Activated T-helper 9 cell treated with anti-CD3 and anti-CD28 coated beads, Interleukin-2, amount 50 U/mL, for 16 hours (primary cell): ENCODE data around the gene FBXO24.

Source experiments
- DNase-seq: peaks from one replicate; pipeline ENCODE4 v3.0.0-alpha.2; 2020; ENCODE audit warnings: low read depth

Gene FBXO24

DNA sequence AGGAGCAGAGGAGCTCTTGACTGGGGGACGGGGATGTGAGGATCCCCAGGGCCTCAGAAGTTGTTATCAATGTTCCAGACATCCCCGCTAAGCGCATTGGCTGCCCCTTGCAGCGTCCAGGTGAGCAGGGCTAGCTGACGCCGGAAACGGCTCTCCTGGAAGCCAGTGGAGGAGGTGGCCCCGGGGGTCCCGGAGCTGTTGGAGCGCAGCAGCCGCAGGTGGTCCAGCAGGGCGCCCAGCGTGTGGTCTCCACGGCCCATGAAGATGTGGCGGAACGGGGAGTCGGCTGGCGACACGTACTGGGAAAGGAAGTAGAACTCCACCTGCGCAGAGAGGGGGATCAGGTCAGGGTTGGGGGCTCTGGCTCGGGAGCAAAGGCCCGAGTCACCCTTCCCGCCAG, 34.7 kb downstream of the FBXO24 start:
- DNase-seq, result no peak

DNA sequence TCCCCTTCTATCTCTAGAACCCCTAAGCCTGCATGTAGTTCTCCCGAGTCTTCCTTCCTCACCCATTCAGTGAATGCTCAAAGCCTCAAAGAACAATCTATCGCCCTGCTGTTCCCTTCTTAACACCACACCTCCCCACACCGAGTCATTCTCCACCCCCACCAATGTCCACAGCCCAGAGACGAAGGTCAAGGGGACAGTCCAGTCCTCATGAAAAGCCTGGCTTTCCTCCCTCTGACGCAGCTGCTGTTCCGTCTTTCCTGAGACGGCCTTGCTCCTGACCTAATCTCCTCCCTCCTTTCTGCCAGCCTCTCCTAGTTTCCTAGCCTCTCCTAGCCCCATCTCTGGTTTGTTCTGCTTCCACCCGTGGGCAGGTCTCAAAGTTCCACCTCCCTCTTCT, 35.4 kb downstream of the FBXO24 start:
- no peak for DNase-seq

DNA sequence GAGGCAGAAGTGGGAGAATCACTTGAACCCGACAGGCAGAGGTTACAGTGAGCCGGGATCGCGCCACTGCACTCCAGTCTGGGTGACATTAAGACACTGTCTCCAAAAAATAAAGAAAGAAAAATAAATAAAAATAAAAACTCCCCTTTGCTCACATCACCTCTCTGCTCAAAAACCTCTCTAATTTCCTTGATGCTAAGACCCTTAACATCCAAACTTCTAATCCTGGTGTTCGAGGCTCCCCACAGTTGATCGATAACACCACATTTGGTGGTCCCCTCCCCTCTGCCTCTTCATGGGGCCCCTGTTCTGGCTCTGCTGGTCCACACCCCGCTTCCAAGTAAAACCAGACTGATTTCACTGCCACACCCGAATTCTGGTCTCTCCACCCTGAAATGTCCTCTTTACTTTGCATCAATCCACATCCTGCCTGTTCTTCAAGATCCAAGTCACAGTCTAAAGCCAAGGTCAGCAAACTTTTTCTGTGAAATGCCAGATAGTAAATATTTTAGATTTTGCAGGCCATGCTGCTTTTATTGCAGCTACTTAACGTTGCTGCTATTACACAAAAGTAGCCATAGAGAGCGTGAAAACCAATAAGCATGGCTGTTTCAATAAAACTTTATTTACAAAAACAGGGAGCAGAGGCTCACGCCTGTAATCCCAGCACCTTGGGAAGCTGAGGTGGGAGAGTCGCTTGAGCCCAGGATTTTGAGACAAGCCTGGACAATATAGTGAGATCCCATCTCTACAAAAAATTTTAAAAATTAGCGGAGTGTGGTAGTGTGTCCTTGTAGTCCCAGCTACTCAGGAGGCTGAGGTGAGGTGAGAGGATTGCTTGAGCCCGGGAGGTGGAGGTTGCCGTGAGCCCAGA, 38.1 kb downstream of the FBXO24 start:
- DNase-seq, result no peak

DNA sequence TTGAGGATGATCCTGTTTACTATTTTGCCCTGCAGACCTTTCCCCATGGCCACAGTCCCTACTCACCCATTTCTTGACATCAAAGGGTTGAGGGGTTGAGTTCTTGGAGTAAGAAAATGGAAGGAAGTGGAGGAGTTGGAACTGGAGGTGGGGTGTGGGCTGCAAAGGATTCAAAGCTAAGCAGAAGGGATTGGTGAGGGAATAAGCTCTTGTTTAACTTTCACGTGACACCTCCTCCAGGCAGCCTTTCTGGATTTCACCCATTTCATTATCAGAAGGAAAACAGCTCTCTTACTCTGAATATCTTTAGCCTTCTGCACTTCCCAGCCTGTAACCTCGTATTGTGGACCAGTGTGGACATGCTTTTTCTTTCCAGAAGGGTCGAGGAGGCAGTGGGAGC, 39.9 kb downstream of the FBXO24 start:
- DNase-seq, result no peak

DNA sequence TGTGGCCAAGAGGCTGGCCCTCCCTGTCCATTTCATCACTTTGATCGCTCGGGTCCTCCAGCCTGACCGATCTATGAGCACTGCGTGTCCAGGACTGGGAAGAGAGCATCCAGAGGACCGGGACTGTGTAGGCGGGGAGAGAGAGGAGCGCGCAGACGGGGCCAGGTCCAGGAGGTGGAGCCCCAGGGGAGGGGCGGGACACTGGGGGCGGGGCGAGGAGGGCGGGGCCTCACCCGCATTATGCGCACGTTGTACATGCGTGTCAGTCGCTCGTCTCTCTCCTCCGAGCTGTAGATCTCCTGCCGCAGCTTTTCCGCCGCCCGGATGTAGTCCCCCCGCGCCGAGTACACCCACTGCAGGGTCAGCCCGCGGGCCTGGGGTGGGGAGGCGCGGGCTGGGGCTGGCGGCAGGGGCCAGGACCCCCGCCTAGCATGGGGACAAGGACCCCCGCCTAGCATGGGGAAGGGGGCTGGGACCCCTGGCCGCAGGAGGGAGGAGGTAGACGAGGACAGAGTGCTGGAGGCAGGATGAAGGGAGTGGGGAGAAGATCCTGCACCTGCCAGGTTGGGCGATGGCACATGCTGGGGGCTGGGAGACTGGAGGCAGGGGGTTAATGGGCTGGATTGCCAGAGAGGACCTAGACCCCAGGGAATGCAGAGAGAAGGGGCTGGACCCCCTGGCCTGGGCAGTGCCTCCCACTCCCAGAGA, 40.6 kb downstream of the FBXO24 start:
- DNase-seq, result peak; percentile 83

DNA sequence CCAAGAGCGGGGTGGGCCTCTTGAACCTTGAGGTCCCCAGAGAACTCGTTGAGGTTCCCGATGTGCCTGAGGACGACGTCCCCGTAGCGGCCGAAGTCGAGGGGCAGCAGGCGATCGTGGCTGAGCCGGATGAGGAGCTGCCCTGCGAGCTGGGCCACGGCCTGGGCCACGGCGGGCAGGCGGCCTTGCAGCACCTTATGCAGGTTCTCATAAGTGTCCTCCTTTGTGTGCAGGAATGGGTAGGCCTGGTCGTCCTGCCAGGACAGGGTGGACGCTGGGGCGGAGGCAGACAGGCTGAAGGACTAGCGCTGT, 41.1 kb downstream of the FBXO24 start:
- DNase-seq, result no peak

DNA sequence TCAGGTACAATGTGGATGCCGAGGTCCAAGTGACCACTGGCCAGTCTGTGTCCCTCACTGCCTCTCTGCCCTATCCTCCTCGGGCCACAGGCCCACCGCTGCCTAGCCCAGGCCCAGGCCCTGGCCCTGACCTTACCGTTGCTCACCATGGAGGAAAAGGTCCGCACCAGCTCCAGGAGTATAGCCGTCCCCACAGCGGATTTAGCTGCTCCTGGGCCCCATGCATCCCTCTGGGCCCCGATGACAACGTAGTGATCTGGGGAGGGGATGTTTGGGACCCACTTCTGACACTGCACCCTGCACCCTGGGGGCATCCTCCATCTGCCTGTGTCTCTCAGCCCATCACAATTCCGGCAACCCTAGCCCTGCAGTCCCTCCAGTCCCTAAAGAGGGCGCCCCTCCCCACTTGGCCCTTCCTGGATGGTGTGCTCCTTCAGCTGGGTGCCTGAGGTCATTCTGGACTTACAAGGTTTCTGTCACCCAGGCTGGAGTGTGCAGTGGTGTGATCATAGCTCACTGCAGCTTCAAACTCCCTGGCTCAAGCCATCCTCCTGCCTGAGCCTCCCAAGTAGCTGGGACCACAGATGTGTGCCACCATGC, 43.1 kb downstream of the FBXO24 start:
- no peak for DNase-seq

DNA sequence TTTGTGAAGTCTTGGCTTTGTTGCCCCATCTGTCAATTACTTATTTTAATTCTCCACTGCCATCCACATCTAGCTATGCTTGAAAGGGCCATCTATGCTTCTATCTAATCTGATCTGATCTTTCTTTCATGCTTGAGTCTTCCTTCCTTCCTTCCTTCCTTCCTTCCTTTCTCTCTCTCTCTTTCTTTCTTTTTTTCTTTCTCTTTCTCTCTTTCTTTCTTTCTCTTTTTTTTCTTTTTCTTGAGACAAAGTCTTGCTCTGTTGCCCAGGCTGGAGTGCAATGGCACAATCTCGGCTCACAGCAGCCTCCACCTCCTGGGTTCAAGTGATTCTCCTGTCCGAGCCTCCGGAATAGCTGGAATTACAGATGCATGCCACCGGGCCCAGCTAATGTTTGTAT, 43.9 kb downstream of the FBXO24 start:
- no peak for DNase-seq

DNA sequence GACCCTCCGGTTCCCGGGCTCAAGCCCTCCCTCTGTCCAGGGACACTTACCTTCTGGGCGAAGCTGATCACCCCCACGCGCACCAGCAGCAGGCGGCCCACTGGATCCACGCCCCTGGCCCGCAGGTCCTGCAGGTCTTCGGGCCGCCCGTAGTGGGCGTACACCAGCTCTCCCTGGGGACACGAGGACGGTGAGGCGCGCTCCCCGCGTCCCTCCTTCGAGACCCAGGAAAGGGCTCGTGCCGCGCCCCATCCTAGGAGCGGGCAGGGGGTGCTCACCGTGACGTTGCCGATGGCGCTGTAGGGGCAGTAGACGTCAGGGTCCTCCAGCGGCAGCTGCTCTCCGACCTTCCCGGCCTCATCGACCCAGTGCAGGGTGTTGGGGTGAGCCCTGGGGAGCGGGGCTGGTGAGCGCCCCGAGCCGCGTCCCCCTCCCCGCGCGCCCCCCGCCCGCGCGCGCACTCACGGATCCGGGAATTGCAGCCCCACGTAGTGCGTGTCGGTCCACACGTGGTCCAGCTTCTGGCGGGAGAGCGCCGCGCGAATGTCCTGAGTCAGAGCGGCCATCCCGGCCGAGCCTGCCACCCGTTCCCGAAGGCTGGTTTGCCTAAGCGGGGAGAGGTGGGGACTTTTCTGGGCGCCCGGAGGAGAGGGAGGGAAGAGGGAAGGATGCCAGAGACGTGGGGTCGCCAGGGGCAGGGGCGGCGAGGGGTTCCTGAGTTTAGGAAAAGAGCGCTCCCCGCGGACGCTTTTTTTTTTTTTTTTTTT, 47.0 kb downstream of the FBXO24 start:
- peak; percentile 55 for DNase-seq

DNA sequence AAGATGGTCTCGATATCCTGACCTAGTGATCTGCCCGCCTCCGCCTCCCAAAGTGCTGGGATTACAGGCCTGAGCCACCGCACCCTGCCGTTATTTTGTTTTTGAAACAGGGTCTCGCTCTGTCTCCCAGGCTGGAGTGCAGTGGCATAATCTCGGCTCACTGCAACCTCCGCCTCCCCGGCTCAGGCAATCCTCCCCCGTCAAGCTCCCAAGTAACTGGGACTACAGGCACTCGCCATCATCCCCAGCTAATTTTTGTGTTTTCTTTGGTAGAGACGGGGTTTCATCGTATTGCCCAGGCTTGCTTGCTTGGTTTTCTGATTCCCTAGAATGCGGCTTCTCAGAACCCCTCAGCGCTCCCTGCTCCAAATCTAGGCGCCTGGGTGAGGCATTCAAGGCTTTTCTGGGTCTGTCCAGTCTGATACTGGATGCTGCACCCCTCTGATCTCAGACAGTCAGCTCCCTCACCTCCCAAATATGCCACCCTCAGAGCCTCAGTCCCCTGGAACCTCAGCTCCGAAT, 53.9 kb downstream of the FBXO24 start:
- DNase-seq, result no peak

- DNase-seq, result no peak
Measured at GRCh38 chr7:100640517-100641440, 54.7 kb downstream of the FBXO24 start.

DNA sequence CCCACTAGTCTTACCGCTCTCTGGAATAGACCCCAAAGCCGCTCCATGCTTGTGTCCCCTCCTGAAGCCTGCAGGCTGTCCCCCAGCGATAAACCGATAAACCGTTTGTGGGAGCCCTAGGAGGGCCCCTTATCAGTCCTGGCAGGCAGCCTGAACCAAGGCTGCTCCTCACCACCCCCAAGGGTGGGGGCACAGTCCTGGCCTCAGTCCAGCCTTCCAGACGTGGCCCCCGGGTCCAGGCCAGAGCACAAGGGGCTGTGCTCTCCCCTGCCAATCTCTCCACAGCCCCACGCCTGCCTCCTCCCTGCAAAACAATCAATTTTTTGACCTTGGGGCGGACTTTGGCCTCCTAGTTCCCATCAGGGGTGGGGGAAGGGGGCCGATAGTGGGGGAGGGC, 55.3 kb downstream of the FBXO24 start, which contains the start of gene TFR2:
Gene TFR2 (minus strand): TSS at position 90 of the 397 bp plus-strand sequence. CDS start 43 bp downstream, at position 47.
- no peak for DNase-seq

GRCh38 chr7:100641860-100642533, 55.9 kb downstream of the FBXO24 start:
- no peak for DNase-seq

DNA sequence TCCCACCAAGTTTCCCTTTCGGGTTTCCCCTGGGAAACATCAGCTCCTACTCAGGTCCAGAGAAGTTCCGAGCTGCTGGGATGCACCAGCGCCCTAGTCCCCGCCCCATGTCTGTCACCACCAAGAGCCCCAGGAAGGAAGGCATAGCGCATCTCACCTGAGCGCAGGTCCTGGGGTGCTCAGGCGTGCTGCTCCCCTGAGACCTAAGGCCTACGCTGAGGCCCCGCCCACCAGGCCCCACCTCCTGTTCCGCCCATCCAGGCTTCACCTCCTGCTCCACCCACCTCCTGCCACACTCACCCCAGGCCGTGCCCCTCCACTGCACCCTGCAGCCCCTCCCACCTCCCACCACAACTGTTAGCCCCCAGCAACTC, 56.4 kb downstream of the FBXO24 start:
- DNase-seq, result no peak

- no peak for DNase-seq
Measured at GRCh38 chr7:100649826-100650565, 63.9 kb downstream of the FBXO24 start.
